Measurements from ENCODE around the gene ZSCAN31.
"Not testable (repeated sequence)": the region's sequence is repeated elsewhere in the genome, so short reads cannot be mapped to it uniquely, and the experiment has no call there.

ZSCAN31 gene

GRCh38 chr6:28351493-28351925 lies 15.6 kb upstream of the ZSCAN31 start:
- DNase-seq = no peak

GRCh38 chr6:28351087-28351486 lies 15.1 kb upstream of the ZSCAN31 start:
- no peak for DNase-seq

- DNase-seq = peak; percentile 93
These were observed 14.2 kb upstream of the ZSCAN31 start, which contains the start of gene ZKSCAN3 for GRCh38 chr6:28349892-28350737. Gene ZKSCAN3 (plus strand): TSS chr6:28349947. CDS start chr6:28359587, 9,640 bp downstream.

GRCh38 chr6:28349344-28349891 lies 13.5 kb upstream of the ZSCAN31 start:
- no peak for DNase-seq

GRCh38 chr6:28347119-28347518 lies 11.2 kb upstream of the ZSCAN31 start:
- DNase-seq = no peak

- no peak for DNase-seq
These were observed 9.3 kb upstream of the ZSCAN31 start for GRCh38 chr6:28345201-28345600.

GRCh38 chr6:28343898-28344677 lies 8.1 kb upstream of the ZSCAN31 start:
- DNase-seq = no peak

- peak; percentile 14 for DNase-seq
These were observed 4.6 kb upstream of the ZSCAN31 start for GRCh38 chr6:28340310-28341095.

- DNase-seq = no peak
These were observed 1.2 kb upstream of the ZSCAN31 start for GRCh38 chr6:28337121-28337520.

- peak; percentile 95 for DNase-seq
These were observed 554 bp upstream of the ZSCAN31 start for GRCh38 chr6:28336284-28337120.

- DNase-seq = no peak
These were observed 846 bp downstream of the ZSCAN31 start for GRCh38 chr6:28335040-28335563.

GRCh38 chr6:28334286-28335039 lies 1.5 kb downstream of the ZSCAN31 start:
- DNase-seq = no peak

GRCh38 chr6:28333599-28334018 lies 2.3 kb downstream of the ZSCAN31 start:
- no peak for DNase-seq

- no peak for DNase-seq
These were observed 2.9 kb downstream of the ZSCAN31 start for GRCh38 chr6:28333047-28333446.

- no peak for DNase-seq
These were observed 5.9 kb downstream of the ZSCAN31 start for GRCh38 chr6:28330041-28330440.

GRCh38 chr6:28326371-28326948 lies 9.5 kb downstream of the ZSCAN31 start:
- no peak for DNase-seq

GRCh38 chr6:28323813-28324424 lies 12.0 kb downstream of the ZSCAN31 start:
- DNase-seq = no peak

GRCh38 chr6:28322661-28323060 lies 13.3 kb downstream of the ZSCAN31 start:
- DNase-seq = no peak

GRCh38 chr6:28317866-28318265 lies 18.1 kb downstream of the ZSCAN31 start:
- not testable (repeated sequence) for DNase-seq

- no peak for DNase-seq
These were observed 20.3 kb downstream of the ZSCAN31 start for GRCh38 chr6:28315628-28316027.

All from RPMI8226 (cell line).